Stimulated activated memory B cell treated with anti-CD40 and anti-IgM and Interleukin-4, amounts not matched to agents 10 μg/mL and 1 μg/mL and 100 μg/mL, for 72 hours (primary cell): ENCODE data around the gene NFATC2.

Source experiments
- ATAC-seq: fragments of 150-1000 bp; cut with Tn5 transposase; 2 replicates; pipeline ENCODE4 v1.10.0; 2021
- H3K27ac Mint-ChIP-seq: one replicate; pipeline ENCODE4 v1.8.0; 2022; ENCODE audit warnings: mild to moderate bottlenecking, mixed read lengths
- H3K27me3 Mint-ChIP-seq: one replicate; pipeline ENCODE4 v1.8.0; 2022; ENCODE audit warnings: mixed read lengths
- H3K36me3 Mint-ChIP-seq: one replicate; pipeline ENCODE4 v1.8.0; 2022; ENCODE audit warnings: mixed read lengths
- H3K4me1 Mint-ChIP-seq: one replicate; pipeline ENCODE4 v1.8.0; 2022; ENCODE audit warnings: mixed read lengths
- H3K4me3 Mint-ChIP-seq: one replicate; pipeline ENCODE4 v1.8.0; 2022; ENCODE audit warnings: mild to moderate bottlenecking, moderate library complexity, mixed read lengths
- H3K9me3 Mint-ChIP-seq: one replicate; pipeline ENCODE4 v1.8.0; 2022; ENCODE audit warnings: mixed read lengths

NFATC2 gene

DNA sequence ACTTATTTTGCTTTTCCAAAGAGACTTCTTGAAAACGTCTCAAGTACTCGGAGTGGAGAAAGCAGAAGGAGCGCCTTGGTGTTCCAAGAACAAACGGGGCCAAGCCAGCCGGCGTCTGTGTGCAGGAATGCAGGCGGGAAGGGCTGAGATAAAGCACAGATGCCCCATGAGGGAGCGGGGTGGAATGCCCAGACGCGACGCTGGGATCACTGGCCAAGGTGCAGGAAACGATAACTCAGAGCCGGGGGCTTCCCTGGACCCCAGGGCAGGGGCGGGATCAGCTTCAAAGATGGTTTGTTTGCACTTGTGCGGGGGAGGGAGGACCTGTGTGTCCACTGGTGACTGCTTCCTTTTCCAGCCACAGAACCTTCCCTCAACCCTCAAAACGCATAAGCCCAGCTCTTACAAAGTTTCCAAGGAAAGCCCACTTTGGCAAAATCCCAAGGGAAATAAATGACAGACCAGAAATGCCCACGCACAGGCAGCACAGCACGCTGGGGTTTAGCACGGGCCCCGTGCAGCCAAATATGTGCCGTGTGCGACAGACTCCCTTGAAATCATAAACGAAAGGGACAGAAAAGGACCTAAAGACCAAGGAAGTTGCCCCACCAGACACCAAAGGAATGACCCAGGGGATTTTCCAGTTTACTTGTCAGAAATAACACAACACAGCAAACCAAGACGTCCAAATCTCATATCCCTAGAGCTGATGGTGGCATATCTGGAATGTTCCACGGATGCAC is 113.9 kb downstream of the NFATC2 start:
- H3K9me3 Mint-ChIP-seq: no peaks in the 10 kb centered on the region
- no peak overlapping the region for H3K4me3 Mint-ChIP-seq
- peaks cover 78% of the 10 kb centered on the region for H3K4me1 Mint-ChIP-seq
- ATAC-seq: no peak
- no peaks in the 10 kb centered on the region for H3K27me3 Mint-ChIP-seq
- peak overlapping the region; percentile 95 for H3K27ac Mint-ChIP-seq
- peaks cover 74% of the 10 kb centered on the region for H3K36me3 Mint-ChIP-seq

DNA sequence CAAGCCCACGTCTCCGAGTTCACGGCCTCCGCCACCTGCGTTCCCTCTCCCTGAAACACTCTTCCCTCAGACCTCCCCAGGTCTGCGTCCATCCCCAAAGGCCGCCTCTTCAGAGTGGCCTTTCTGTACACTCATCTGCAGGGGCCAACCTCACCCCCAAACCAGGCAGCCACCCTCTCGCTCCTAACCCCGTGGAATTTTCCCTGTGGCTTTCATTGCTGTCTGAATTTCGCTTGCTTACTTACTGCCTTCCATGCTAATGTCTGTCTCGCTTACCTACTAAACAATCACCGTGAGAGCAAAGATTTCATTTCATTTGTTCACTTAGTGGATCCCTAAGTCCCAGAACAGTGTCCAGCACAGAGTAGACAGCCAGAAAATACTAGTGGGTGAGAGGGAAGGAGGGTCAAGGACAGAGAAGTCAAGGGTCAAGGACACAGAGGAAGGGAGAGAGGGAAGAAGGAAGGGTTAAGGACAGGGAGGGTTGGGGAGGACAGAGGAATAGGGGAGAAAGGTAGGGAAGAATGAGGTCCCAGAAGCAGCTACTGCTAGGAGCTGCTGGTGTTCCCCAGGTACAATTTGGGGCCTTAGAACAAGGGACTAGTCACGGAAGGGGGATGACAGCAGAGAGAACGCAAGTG is 114.7 kb downstream of the NFATC2 start:
- H3K27me3 Mint-ChIP-seq: no peaks in the 10 kb centered on the region
- no peak overlapping the region for H3K4me3 Mint-ChIP-seq
- H3K4me1 Mint-ChIP-seq: peaks cover 82% of the 10 kb centered on the region
- no peaks in the 10 kb centered on the region for H3K9me3 Mint-ChIP-seq
- no peak for ATAC-seq
- peak overlapping the region; percentile 95 for H3K27ac Mint-ChIP-seq
- H3K36me3 Mint-ChIP-seq: peaks cover 66% of the 10 kb centered on the region

DNA sequence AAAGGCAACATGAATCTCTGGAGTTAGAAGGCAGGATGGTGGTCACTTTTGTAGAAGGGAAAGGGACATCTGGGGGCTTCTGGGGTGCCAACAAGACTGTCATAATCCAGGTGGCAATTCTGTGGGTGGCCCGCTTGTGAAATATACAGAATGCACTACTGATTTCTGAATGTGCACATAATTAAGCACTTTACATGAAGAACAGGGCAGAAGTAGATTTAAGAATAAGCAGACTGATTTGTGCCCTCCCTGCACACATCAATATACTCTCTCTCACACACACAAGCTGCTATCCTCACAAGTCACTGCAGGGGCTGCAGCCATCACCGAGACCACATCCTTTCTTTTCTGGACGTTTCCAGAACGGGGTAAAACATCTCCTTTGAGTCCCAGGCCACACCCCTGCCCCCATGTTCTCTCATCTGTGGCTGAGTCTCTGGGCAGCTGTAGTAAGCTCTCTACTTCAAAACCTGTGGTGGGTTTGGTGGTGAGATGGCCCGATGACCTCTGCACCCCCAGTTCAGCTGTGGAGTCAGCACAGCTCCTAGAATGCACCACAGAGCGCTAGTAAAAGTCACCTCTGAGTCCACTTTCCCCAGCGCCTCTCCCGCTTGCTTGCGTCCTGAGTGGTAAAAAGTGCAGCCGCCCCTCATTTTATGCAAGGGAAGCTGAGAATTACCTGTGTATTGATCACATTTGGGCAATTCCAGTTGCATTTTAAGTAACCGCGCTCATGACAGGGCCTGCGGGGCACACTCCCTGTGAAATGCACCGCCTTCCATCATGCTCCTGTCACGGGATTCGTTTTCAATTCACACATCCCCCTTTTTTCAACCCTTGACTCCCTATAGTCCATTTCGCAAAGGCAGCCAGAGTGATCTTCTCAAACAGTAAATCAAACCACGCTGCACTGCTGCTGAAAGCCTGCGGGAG is 115.5 kb downstream of the NFATC2 start:
- H3K36me3 Mint-ChIP-seq: peaks cover 58% of the 10 kb centered on the region

DNA sequence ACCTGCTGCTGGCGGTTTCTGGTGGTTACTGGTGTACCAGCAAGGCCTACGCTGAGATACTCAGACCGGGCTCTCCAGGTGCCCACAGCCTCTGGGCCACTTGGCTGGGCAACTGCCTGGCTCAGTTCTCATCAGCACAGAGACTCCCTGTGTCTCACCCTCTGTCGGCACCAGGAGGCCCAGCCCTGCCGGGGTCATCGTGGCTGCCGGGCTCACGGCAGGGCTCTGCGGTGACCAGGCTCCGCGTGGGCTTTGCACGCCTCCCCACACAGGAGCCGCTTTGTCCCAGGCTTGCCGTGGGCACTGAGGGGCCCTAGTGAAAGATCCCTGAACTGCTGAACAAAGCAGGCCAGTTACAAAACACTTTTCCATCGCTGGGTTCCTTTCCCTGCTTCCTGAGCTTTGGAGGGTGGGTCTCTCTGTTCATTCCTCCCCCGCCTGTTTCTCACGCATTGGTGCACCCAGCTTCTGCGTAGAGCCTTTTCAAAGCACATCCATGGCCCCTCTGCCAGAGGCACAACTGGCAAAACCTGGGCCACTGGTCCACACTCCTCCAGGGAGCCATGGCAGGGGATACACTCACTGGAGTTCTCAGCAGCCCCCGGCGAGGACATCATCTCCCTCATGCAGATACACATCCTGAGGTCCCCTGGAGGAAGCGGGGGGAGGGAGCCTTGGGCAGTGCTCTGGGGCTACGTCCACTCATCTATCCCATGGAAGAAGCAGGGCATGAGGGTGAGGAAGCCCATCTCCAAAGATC is 117.0 kb downstream of the NFATC2 start:
- Mint-ChIP-seq H3K27ac (peak overlapping the region; percentile 95), H3K4me1 (peaks cover 70% of the 10 kb centered on the region), H3K9me3 (no peaks in the 10 kb centered on the region), H3K36me3 (peaks cover 57% of the 10 kb centered on the region), H3K4me3 (no peak overlapping the region), H3K27me3 (no peaks in the 10 kb centered on the region)
- ATAC-seq: peak; percentile 58

More for the DNA sequence above, 115.5 kb downstream of the NFATC2 start:
- H3K9me3 Mint-ChIP-seq: no peaks in the 10 kb centered on the region
- no peak overlapping the region for H3K4me3 Mint-ChIP-seq
- H3K27me3 Mint-ChIP-seq: no peaks in the 10 kb centered on the region
- peaks cover 82% of the 10 kb centered on the region for H3K4me1 Mint-ChIP-seq
- ATAC-seq: no peak
- peak overlapping the region; percentile 95 for H3K27ac Mint-ChIP-seq

DNA sequence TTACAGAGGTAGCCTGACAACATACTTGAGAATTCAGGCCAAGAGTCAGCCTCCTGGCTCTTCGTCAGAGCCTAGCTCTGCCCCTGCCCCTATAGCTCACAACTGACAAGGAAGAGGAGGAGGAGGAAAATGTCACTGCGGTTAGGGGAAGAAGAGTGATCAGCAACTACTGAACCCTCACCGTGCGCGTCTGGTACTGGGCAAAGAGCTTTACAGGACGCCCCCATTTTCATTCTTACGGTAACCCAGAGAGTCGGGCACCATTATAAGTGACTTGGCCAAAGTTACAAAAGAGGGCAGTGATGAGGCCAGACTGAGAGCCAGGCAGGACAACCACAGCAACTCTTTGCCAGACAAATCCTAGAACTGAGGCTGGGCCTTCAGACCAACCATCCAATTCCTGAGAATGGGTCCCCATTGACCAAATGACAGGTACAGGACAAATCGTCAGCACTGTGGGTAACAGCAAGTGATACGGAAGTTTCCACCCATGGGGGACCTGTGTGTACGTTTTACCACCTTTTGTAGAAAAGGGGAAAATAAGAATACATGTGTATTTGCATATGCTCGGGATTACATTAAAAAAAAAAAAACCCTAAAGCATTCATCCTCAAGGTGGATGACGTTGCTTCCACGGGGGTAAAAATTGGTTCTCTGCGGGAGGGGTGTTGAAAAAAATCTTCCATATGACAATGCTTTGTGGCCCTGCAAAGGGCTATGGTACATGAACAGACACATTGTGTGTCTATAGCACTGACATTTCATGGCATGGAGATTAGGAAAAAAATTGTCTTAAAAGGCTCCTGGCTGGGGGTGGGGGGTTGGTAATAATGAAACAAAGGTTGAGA is 118.0 kb downstream of the NFATC2 start:
- peak overlapping the region; percentile 95 for H3K27ac Mint-ChIP-seq
- peaks cover 74% of the 10 kb centered on the region for H3K4me1 Mint-ChIP-seq
- H3K36me3 Mint-ChIP-seq: peaks cover 57% of the 10 kb centered on the region
- ATAC-seq: peak; percentile 82
- H3K4me3 Mint-ChIP-seq: peak overlapping the region; percentile 54
- no peaks in the 10 kb centered on the region for H3K27me3 Mint-ChIP-seq
- no peaks in the 10 kb centered on the region for H3K9me3 Mint-ChIP-seq

DNA sequence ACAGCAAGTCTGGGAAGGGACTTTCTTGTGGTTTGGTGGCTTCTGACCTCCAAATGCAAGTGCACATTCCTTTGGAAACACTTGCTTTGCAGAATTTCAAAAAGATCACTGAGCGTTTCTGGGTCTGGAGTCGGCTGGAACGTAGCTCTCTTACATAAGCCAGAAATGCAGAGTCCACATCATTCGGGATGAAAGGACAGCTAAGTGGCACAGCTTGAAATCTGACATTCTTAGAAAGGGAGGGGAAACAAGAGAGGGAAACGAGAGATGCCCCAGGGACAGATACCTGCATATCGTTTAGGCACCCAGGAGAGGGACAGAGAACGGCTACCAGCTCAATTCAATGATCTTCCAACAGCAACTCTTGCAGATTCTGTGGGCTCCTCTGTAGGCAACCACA is 118.7 kb downstream of the NFATC2 start:
- H3K27ac Mint-ChIP-seq: peak overlapping the region; percentile 95
- H3K4me1 Mint-ChIP-seq: peaks cover 73% of the 10 kb centered on the region
- H3K4me3 Mint-ChIP-seq: peak overlapping the region; percentile 54
- no peak for ATAC-seq
- H3K36me3 Mint-ChIP-seq: peaks cover 52% of the 10 kb centered on the region
- H3K9me3 Mint-ChIP-seq: no peaks in the 10 kb centered on the region
- H3K27me3 Mint-ChIP-seq: no peaks in the 10 kb centered on the region

DNA sequence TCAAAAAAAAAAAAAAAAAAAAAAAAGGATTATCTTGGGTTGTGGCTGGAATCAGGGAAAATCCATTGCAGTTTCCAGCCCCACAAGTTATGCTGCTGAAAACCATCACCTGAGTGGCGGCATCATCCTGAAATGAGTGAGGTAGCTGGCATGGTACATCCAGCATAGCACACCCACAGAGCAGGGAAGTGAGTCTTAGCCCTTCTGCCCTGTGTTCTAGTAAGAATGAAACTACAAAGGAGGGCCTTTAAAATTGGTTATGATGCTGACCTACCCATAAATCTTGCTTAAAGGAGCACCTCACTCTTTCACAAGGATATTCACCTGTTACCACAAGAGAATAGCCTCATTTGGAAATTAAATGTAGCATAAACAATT is 119.2 kb downstream of the NFATC2 start:
- ATAC-seq: peak; percentile 84
- H3K36me3 Mint-ChIP-seq: peaks cover 48% of the 10 kb centered on the region
- no peak overlapping the region for H3K4me3 Mint-ChIP-seq
- peak overlapping the region; percentile 95 for H3K27ac Mint-ChIP-seq
- H3K27me3 Mint-ChIP-seq: no peaks in the 10 kb centered on the region
- peaks cover 71% of the 10 kb centered on the region for H3K4me1 Mint-ChIP-seq
- no peaks in the 10 kb centered on the region for H3K9me3 Mint-ChIP-seq

DNA sequence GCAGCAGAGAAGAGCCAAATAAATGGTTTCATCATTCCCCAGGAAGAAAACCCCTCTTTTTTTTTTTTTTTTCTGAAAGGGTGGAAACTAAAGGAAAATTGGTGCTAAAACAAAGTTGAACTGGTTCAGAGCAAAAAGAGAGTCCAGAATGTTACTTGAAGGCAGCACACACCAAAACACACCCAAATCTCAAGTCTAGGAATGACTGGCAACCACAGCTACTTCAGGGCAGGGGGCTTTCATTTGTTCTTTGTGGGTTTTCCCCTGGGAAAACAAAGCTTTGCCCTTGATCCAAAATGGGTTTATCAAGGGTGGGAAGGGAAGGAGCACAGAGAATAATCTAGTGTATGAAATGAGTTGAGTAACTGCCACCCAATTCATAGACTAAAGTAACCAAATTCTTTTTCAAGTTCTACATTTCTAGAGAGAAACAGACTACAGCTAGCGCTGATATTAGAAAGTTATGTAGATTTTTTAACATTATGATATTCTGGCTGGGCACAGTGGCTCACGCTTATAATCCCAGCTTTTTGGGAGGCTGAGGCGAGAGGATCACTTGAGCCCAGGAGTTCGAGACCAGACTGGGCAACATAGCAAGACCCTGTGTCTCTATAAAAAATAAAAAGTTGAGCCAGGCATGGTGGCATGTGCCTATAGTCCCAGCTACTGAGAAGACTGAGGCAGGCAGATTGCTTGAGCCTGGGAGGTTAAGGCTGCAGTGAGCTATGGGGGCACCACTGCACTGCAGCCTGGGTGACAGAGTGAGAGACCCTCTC is 119.8 kb downstream of the NFATC2 start:
- Mint-ChIP-seq H3K4me3 (no peak overlapping the region), H3K27me3 (no peaks in the 10 kb centered on the region), H3K9me3 (no peaks in the 10 kb centered on the region), H3K27ac (peak overlapping the region; percentile 95), H3K4me1 (peaks cover 70% of the 10 kb centered on the region), H3K36me3 (peaks cover 46% of the 10 kb centered on the region)
- no peak for ATAC-seq

DNA sequence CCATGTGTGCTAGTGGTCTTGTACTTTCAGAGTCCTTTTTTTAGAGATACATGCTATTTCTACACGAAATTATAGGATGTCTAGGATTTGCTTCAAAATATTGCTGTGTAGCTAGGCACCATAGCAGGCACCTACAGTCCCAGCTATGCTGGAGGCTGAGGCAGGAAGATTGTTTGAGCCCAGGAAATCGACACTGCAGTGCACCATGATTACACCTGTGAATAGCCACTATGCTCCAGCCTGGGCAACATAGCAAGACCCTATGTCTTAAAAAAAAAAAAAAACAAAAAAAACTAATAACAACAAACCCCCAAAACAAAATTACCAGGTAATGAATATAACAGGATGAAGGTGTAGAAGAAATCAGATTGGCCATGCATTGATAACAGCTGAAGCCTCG is 121.7 kb downstream of the NFATC2 start:
- Mint-ChIP-seq H3K9me3 (no peaks in the 10 kb centered on the region), H3K27ac (peak overlapping the region; percentile 95), H3K27me3 (no peaks in the 10 kb centered on the region), H3K4me1 (peaks cover 70% of the 10 kb centered on the region), H3K36me3 (peaks cover 50% of the 10 kb centered on the region), H3K4me3 (no peak overlapping the region)
- no peak for ATAC-seq

DNA sequence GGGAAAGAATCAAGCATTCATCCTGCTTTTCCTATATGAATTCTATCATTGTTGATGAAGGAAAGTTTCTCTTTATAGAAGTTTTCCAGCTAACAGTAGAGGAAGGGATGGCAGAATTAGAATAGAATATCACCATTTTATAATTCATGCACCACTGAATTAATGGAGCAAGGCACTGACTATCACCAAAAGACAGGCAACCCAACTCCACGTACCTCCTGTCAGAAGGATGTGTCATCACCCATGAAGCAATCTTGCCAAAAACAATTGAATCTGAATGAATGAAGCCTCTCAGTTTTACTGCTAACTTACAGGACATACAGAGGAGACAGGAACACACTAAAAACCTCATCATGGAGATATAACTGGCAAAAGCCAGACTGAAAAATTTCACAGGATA is 122.4 kb downstream of the NFATC2 start:
- H3K9me3 Mint-ChIP-seq: no peaks in the 10 kb centered on the region
- H3K27ac Mint-ChIP-seq: peak overlapping the region; percentile 72
- H3K4me3 Mint-ChIP-seq: no peak overlapping the region
- H3K36me3 Mint-ChIP-seq: peaks cover 53% of the 10 kb centered on the region
- peaks cover 70% of the 10 kb centered on the region for H3K4me1 Mint-ChIP-seq
- no peak for ATAC-seq
- H3K27me3 Mint-ChIP-seq: no peaks in the 10 kb centered on the region

DNA sequence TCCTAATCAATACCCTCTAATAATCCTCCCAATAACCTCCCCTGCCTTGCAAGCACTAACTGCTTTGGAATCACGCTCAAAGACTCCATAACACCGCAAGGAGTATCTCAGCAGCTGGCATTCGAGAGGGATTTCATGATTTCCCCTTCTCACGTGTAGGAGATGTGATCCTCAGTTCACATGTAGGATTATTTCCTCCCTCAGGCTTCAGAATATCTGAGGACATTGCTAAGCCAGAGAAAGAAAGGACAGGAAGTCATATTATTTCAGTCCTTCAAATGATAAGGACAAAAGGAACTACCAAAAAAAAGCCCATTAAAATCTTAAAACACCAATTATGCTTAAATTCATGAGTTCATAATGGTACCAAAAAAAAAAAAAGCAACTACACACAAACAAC is 122.9 kb downstream of the NFATC2 start:
- Mint-ChIP-seq H3K4me1 (peaks cover 70% of the 10 kb centered on the region), H3K36me3 (peaks cover 54% of the 10 kb centered on the region), H3K27ac (peak overlapping the region; percentile 72), H3K9me3 (no peaks in the 10 kb centered on the region), H3K4me3 (no peak overlapping the region), H3K27me3 (no peaks in the 10 kb centered on the region)
- no peak for ATAC-seq

DNA sequence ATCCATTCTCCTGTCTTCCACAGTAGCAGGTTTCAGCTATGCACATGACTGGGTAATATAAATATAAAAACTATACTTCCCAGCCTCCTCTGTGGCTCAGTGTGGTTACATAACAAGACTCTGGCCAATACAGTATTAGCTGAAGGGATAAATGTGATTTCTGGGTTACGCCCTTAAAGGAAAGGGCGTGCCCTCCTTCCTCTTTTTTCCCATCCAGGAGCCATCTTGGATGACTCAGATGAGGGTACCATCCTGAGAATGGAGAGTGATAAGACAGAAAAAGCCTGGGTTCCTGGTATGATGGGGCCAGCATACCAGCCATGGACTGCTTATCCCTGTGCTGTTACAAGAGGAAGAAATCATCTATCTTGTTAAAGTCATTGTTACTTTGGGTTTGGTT is 123.3 kb downstream of the NFATC2 start:
- Mint-ChIP-seq H3K9me3 (no peaks in the 10 kb centered on the region), H3K27ac (peak overlapping the region; percentile 72), H3K4me1 (peaks cover 70% of the 10 kb centered on the region), H3K36me3 (peaks cover 54% of the 10 kb centered on the region), H3K4me3 (no peak overlapping the region), H3K27me3 (no peaks in the 10 kb centered on the region)
- ATAC-seq: no peak

DNA sequence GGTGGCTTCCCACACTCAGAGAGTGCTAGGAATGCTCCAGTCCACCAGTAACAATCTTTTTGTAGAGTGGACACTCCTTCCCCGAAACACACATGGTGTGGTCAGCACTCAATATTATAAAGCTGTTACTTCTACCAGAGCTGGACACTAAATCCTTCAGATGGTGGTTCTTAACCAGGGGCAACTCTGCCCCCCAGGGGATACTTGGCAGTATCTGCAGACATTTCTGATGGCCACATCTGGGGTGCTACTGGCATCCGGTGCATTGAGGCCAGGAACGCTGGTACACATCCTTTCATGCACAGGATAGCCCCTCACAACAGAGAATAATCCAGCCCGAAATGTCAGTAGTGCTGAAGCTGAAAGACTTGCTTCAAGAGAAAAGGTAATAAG is 124.4 kb downstream of the NFATC2 start:
- Mint-ChIP-seq H3K9me3 (no peaks in the 10 kb centered on the region), H3K27ac (peak overlapping the region; percentile 68), H3K27me3 (no peaks in the 10 kb centered on the region), H3K36me3 (peaks cover 54% of the 10 kb centered on the region), H3K4me1 (peaks cover 67% of the 10 kb centered on the region), H3K4me3 (no peak overlapping the region)
- ATAC-seq: no peak
